GM18498 (cell line): Measurements from ENCODE around the gene VIM.

Source experiments
- ATAC-seq: cut with Tn5 transposase; IDR thresholded peaks from one replicate; pipeline ENCODE4 v1.9.1; 2021; ENCODE audit warnings: mild to moderate bottlenecking, moderate library complexity; ENCODE audit not compliant: unreplicated experiment

VIM gene

GRCh38 chr10:17209302-17209701 is 18.7 kb upstream of the VIM start:
- ATAC-seq = no peak

- ATAC-seq = no peak
Measured at GRCh38 chr10:17209881-17210280, 18.2 kb upstream of the VIM start.

GRCh38 chr10:17210361-17210760 is 17.7 kb upstream of the VIM start:
- ATAC-seq = no peak

GRCh38 chr10:17212802-17213221 is 15.2 kb upstream of the VIM start:
- ATAC-seq = no peak

GRCh38 chr10:17213646-17214349 is 14.2 kb upstream of the VIM start:
- no peak for ATAC-seq

GRCh38 chr10:17214526-17214925 is 13.5 kb upstream of the VIM start:
- no peak for ATAC-seq

- ATAC-seq = no peak
Measured at GRCh38 chr10:17214971-17215781, 12.9 kb upstream of the VIM start.

- ATAC-seq = no peak
Measured at GRCh38 chr10:17215782-17216122, 12.3 kb upstream of the VIM start.

GRCh38 chr10:17216217-17216900 is 11.7 kb upstream of the VIM start:
- ATAC-seq = peak; percentile 100

- no peak for ATAC-seq
Measured at GRCh38 chr10:17216901-17217395, 11.1 kb upstream of the VIM start.

GRCh38 chr10:17217631-17218232 is 10.3 kb upstream of the VIM start:
- ATAC-seq = no peak

- no peak for ATAC-seq
Measured at GRCh38 chr10:17219024-17219423, 9.0 kb upstream of the VIM start.

- ATAC-seq = no peak
Measured at GRCh38 chr10:17220652-17221100, 7.4 kb upstream of the VIM start.

- ATAC-seq = no peak
Measured at GRCh38 chr10:17222329-17222728, 5.7 kb upstream of the VIM start.

- ATAC-seq = no peak
Measured at GRCh38 chr10:17225808-17226207, 2.2 kb upstream of the VIM start.

GRCh38 chr10:17226891-17227303 is 1.1 kb upstream of the VIM start:
- no peak for ATAC-seq

- ATAC-seq = peak; percentile 21
Measured at GRCh38 chr10:17227367-17228090, 512 bp upstream of the VIM start.

- peak; percentile 25 for ATAC-seq
Measured at GRCh38 chr10:17229016-17229716, 1.1 kb downstream of the VIM start.

- no peak for ATAC-seq
Measured at GRCh38 chr10:17229717-17229966, 1.6 kb downstream of the VIM start.
